ENCODE results near the gene KPNA6. TPM values are rescaled to one million over a fixed set of nuclear protein-coding genes. Genes with fewer than 3 reads are reported as not detected.

The KPNA6 gene
- total and polyA plus RNA-seq, 9 of the 15 experiments (the other 6 are each of a cell fraction or from before 2014, with no cell fraction given) = 20.1 to 54.6 (median 32.2) TPM

DNA sequence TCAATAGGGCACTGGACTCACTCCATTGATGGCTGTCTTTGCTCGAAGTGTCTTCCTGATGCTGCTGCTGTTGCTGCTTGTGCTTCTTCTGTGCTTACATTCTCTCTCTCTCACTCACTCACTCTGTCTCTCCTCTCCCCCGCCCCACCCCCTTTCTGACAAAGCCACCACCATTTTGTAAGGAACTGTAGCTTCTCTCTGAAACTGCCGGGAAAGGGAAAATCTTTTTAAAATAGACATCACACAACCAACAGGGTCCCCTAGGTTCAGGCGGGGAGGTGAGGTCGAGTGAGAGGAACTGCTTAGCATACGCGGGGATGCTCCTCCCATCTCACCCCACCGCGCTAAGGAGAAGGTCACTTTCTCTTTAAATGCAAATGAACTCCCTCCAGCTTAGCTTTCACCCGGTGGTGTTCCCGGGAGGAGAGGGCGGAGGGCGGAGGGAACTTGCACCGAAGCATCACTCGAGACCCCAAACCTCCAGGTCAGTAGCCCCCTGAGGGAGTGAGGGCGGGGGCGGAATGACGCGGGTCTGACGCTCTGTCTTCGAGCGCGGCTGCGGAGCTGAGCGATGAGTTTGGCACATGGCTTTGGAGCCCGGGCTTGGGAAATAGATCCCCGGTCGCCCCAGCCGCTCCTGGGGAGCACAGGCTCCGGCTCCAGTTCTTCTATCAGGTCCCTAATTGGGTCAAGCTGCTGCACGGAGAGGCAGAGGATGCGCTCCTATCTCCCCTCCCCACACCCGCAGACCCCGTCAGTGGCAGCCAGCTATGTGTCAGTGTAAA, 92.6 kb downstream of the KPNA6 start, which contains the start of gene CCDC28B (continued):
- TF ChIP-seq CXXC5 (CRISPR knock-in tag; IDR thresholded peaks at IDR 0.05) (peak; percentile 77), LARP7 (IDR thresholded peaks at IDR 0.05) (no peak), MXI1 (IDR thresholded peaks at IDR 0.05; ENCODE audit: low read depth, low read length) (0 out of 2 replicates have a peak, but pooled peaks have one; percentile 38), TRIM24 (IDR thresholded peaks at IDR 0.05) (no peak), PHF8 (IDR thresholded peaks at IDR 0.05; ENCODE audit: borderline replicate concordance, low read length) (peak; percentile 9; the same call in 1 of the 2 replicates), HMBOX1 (IDR thresholded peaks at IDR 0.05) (no peak), POLR2H (tag; IDR thresholded peaks at IDR 0.05; ENCODE audit: low read depth) (no peak), SETDB1 (IDR thresholded peaks at IDR 0.05; ENCODE audit: low read length) (no peak), ATF2 (CRISPR knock-in tag; IDR thresholded peaks at IDR 0.05) (no peak), TBL1XR1 (IDR thresholded peaks at IDR 0.05; ENCODE audit: low read length in 2 of 2) (no peak), KLF13 (tag; IDR thresholded peaks at IDR 0.05; ENCODE audit: borderline replicate concordance, low read depth) (no peak), TEAD1 (CRISPR knock-in tag; IDR thresholded peaks at IDR 0.05) (peak in 1 of 2 experiments; percentile 59; a peak in 1 of 4 replicates), SMAD1 (IDR thresholded peaks at IDR 0.05; ENCODE audit: low read depth, low read length, partially characterized antibody) (no peak), POLR2A (conservative IDR thresholded peaks at IDR 0.05) (peak; percentile 38; the same call in 1 of the 2 replicates), ZBTB11 (CRISPR knock-in tag; IDR thresholded peaks at IDR 0.05) (no peak), E2F3 (CRISPR knock-in tag; IDR thresholded peaks at IDR 0.05) (no peak), ELF1 (tag; IDR thresholded peaks at IDR 0.05) (no peak), ZNF511 (CRISPR knock-in tag; IDR thresholded peaks at IDR 0.05) (peak; percentile 92)
